B cell (primary cell): ENCODE results near the gene CPD.

ENCODE experiments used
- EZH2 ChIP-seq: IDR thresholded peaks from 2 replicates; pipeline ENCODE4 v1.6.1; 2012; ENCODE audit warnings: borderline replicate concordance, low read depth, mild to moderate bottlenecking, moderate library complexity, low read length; ENCODE audit not compliant: insufficient read depth, poor library complexity, severe bottlenecking
- TF ChIP-seq, protein P1 (sequence below): fragments of 200-600 bp; IDR thresholded peaks from one replicate; pipeline ENCODE4 v1.8.0; 2022; ENCODE audit warnings: antibody characterized with exemption, mild to moderate bottlenecking

GRCh38 chr17:30454635-30455034 lies 75.9 kb downstream of the CPD start:
- TF ChIP-seq, protein P1, sequence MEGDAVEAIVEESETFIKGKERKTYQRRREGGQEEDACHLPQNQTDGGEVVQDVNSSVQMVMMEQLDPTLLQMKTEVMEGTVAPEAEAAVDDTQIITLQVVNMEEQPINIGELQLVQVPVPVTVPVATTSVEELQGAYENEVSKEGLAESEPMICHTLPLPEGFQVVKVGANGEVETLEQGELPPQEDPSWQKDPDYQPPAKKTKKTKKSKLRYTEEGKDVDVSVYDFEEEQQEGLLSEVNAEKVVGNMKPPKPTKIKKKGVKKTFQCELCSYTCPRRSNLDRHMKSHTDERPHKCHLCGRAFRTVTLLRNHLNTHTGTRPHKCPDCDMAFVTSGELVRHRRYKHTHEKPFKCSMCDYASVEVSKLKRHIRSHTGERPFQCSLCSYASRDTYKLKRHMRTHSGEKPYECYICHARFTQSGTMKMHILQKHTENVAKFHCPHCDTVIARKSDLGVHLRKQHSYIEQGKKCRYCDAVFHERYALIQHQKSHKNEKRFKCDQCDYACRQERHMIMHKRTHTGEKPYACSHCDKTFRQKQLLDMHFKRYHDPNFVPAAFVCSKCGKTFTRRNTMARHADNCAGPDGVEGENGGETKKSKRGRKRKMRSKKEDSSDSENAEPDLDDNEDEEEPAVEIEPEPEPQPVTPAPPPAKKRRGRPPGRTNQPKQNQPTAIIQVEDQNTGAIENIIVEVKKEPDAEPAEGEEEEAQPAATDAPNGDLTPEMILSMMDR, result no peak
- no peak for TF ChIP-seq EZH2
